ENCODE measurements around the gene CNN2.

Gene CNN2

GRCh38 chr19:1007399-1008251, 18.8 kb upstream of the CNN2 start:
- Histone ChIP-seq H3K9me3 (ENCODE audit: low read depth, low read length) (no peaks in the 10 kb centered on the region), H3K27ac (no peak overlapping the region), H3K9ac (ENCODE audit: insufficient read length) (no peak overlapping the region), H3K36me3 (ENCODE audit: insufficient read depth, low read length) (peaks cover 6% of the 10 kb centered on the region; the same call in 1 of the 2 replicates), H3K4me3 (no peak overlapping the region)
- TF ChIP-seq EZH2 (IDR thresholded peaks at IDR 0.05), result no peak
- no peak for TF ChIP-seq FOXP2 (optimal IDR thresholded peaks at IDR 0.05; ENCODE audit: control extremely low read depth, extremely low read length, insufficient read depth)
- TF ChIP-seq POLR2AphosphoS5 (IDR thresholded peaks at IDR 0.05; ENCODE audit: borderline replicate concordance, low read depth, low read length), result no peak
- DNase-seq (ENCODE audit: low read depth, low spot score), result no peak

- no peak for DNase-seq (ENCODE audit: low read depth, low spot score)
- Histone ChIP-seq H3K36me3 (ENCODE audit: insufficient read depth, low read length) (peaks cover 11% of the 10 kb centered on the region; the same call in 1 of the 2 replicates), H3K9me3 (ENCODE audit: low read depth, low read length) (no peaks in the 10 kb centered on the region), H3K4me3 (no peak overlapping the region), H3K27ac (no peak overlapping the region), H3K9ac (ENCODE audit: insufficient read length) (no peak overlapping the region)
- TF ChIP-seq FOXP2 (optimal IDR thresholded peaks at IDR 0.05; ENCODE audit: control extremely low read depth, extremely low read length, insufficient read depth), result no peak
- no peak for TF ChIP-seq POLR2AphosphoS5 (IDR thresholded peaks at IDR 0.05; ENCODE audit: borderline replicate concordance, low read depth, low read length)
- no peak for TF ChIP-seq EZH2 (IDR thresholded peaks at IDR 0.05)
These were observed 18.0 kb upstream of the CNN2 start for GRCh38 chr19:1008268-1009040.

- H3K4me3 ChIP-seq, result no peak overlapping the region
- H3K9me3 ChIP-seq (ENCODE audit: low read depth, low read length), result no peaks in the 10 kb centered on the region
- TF ChIP-seq POLR2AphosphoS5 (IDR thresholded peaks at IDR 0.05; ENCODE audit: borderline replicate concordance, low read depth, low read length) (no peak; the same call in 1 of the 2 replicates), EZH2 (IDR thresholded peaks at IDR 0.05) (no peak), FOXP2 (optimal IDR thresholded peaks at IDR 0.05; ENCODE audit: control extremely low read depth, extremely low read length, insufficient read depth) (no peak)
- no peak overlapping the region for H3K9ac ChIP-seq (ENCODE audit: insufficient read length)
- DNase-seq (ENCODE audit: low read depth, low spot score), result no peak
- H3K36me3 ChIP-seq (ENCODE audit: insufficient read depth, low read length), result peaks cover 11% of the 10 kb centered on the region; the same call in 1 of the 2 replicates
- no peak overlapping the region for H3K27ac ChIP-seq
These were observed 17.1 kb upstream of the CNN2 start for GRCh38 chr19:1009041-1009980.

- Histone ChIP-seq H3K9me3 (ENCODE audit: low read depth, low read length) (no peaks in the 10 kb centered on the region), H3K27ac (no peak overlapping the region), H3K9ac (ENCODE audit: insufficient read length) (no peak overlapping the region), H3K4me3 (no peak overlapping the region), H3K36me3 (ENCODE audit: insufficient read depth, low read length) (peaks cover 11% of the 10 kb centered on the region; the same call in 1 of the 2 replicates)
- DNase-seq (ENCODE audit: low read depth, low spot score), result no peak
- no peak for TF ChIP-seq POLR2AphosphoS5 (IDR thresholded peaks at IDR 0.05; ENCODE audit: borderline replicate concordance, low read depth, low read length)
- TF ChIP-seq FOXP2 (optimal IDR thresholded peaks at IDR 0.05; ENCODE audit: control extremely low read depth, extremely low read length, insufficient read depth), result no peak
- no peak for TF ChIP-seq EZH2 (IDR thresholded peaks at IDR 0.05)
These were observed 16.3 kb upstream of the CNN2 start for GRCh38 chr19:1009981-1010538.

GRCh38 chr19:1010586-1011510, 15.6 kb upstream of the CNN2 start:
- peaks cover 11% of the 10 kb centered on the region; the same call in 1 of the 2 replicates for H3K36me3 ChIP-seq (ENCODE audit: insufficient read depth, low read length)
- no peak overlapping the region for H3K9ac ChIP-seq (ENCODE audit: insufficient read length)
- no peaks in the 10 kb centered on the region for H3K9me3 ChIP-seq (ENCODE audit: low read depth, low read length)
- TF ChIP-seq EZH2 (IDR thresholded peaks at IDR 0.05) (no peak), POLR2AphosphoS5 (IDR thresholded peaks at IDR 0.05; ENCODE audit: borderline replicate concordance, low read depth, low read length) (no peak), FOXP2 (optimal IDR thresholded peaks at IDR 0.05; ENCODE audit: control extremely low read depth, extremely low read length, insufficient read depth) (no peak)
- H3K27ac ChIP-seq, result no peak overlapping the region
- no peak for DNase-seq (ENCODE audit: low read depth, low spot score)
- no peak overlapping the region for H3K4me3 ChIP-seq

- Histone ChIP-seq H3K27ac (no peak overlapping the region), H3K36me3 (ENCODE audit: insufficient read depth, low read length) (peaks cover 11% of the 10 kb centered on the region; the same call in 1 of the 2 replicates), H3K4me3 (no peak overlapping the region), H3K9me3 (ENCODE audit: low read depth, low read length) (no peaks in the 10 kb centered on the region), H3K9ac (ENCODE audit: insufficient read length) (no peak overlapping the region)
- no peak for DNase-seq (ENCODE audit: low read depth, low spot score)
- TF ChIP-seq EZH2 (IDR thresholded peaks at IDR 0.05) (no peak), FOXP2 (optimal IDR thresholded peaks at IDR 0.05; ENCODE audit: control extremely low read depth, extremely low read length, insufficient read depth) (no peak), POLR2AphosphoS5 (IDR thresholded peaks at IDR 0.05; ENCODE audit: borderline replicate concordance, low read depth, low read length) (no peak)
These were observed 14.5 kb upstream of the CNN2 start for GRCh38 chr19:1011831-1012333.
